Activated naive CD4-positive, alpha-beta T cell treated with anti-CD3 and anti-CD28 coated beads for 36 hours (primary cell): ENCODE data around the gene RNGTT. TPM values are rescaled to one million over a fixed set of nuclear protein-coding genes. Genes with fewer than 3 reads are reported as not detected.
"Not testable (repeated sequence)": the region's sequence is repeated elsewhere in the genome, so short reads cannot be mapped to it uniquely, and the experiment has no call there.

ENCODE experiments used
- CTCF ChIA-PET: fragments of 350-600 bp; sonication (Branson Sonifier 250); formaldehyde crosslinking; loops from one replicate; lab custom pipeline; 2021; ENCODE audit warnings: antibody characterized with exemption; lab: Charles Lee
- DNase-seq: peaks from one replicate; pipeline ENCODE4 v3.0.0-alpha.2; 2020
- H3K27ac Mint-ChIP-seq: one replicate; pipeline ENCODE4 v1.8.0; 2021; ENCODE audit warnings: mild to moderate bottlenecking, mixed read lengths
- H3K27me3 Mint-ChIP-seq: one replicate; pipeline ENCODE4 v1.8.0; 2021; ENCODE audit warnings: low read depth, mixed read lengths
- H3K36me3 Mint-ChIP-seq: one replicate; pipeline ENCODE4 v1.8.0; 2021; ENCODE audit warnings: low read depth, mixed read lengths
- H3K4me1 Mint-ChIP-seq: one replicate; pipeline ENCODE4 v1.8.0; 2021; ENCODE audit warnings: low read depth, mixed read lengths
- H3K4me3 Mint-ChIP-seq: one replicate; pipeline ENCODE4 v1.8.0; 2021; ENCODE audit warnings: mild to moderate bottlenecking, moderate library complexity, mixed read lengths
- H3K9me3 Mint-ChIP-seq: one replicate; pipeline ENCODE4 v1.8.0; 2021; ENCODE audit warnings: mixed read lengths
- intact Hi-C: fragments of 100-400 bp; cut with micrococcal nuclease; formaldehyde crosslinking; loops from one replicate; pipeline ENCODE4 v1.15.1; 2023
- total RNA-seq, 2 experiments: library from RNA; stranded (reverse); gene quantifications; one replicate each; pipeline ENCODE4 v1.2.3, GENCODE V29; 2021

RNGTT gene
- total RNA-seq, 2 experiments from 2014 or later: 21.7 to 23.5 TPM

GRCh38 chr6:88920088-88920487 is 43.3 kb downstream of the RNGTT start:
- CTCF ChIA-PET: no interaction called here
- Mint-ChIP-seq H3K9me3 (no peaks in the 10 kb centered on the region), H3K27ac (no peak overlapping the region), H3K36me3 (peaks cover 23% of the 10 kb centered on the region), H3K4me3 (no peak overlapping the region), H3K4me1 (peaks cover 11% of the 10 kb centered on the region), H3K27me3 (no peaks in the 10 kb centered on the region)
- intact Hi-C loops: no loop called here
- no peak for DNase-seq

DNA sequence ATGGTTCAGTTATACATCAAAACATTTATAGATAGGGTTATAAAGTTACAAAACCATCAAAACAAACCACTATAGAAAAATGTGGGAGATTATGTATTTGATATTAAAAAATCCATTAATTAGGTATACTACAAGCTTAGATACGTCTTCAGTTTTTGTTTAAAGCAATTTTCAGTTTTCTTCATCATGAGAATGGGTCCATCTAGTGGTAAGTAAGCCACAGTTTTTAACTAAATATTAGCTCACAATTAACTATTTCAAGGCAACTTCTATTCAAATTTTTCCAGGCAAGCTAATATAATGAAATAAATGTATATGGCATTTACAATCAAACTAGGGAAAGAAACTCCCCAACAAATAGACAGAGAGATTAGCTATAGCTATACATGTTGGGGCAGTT is 44.4 kb downstream of the RNGTT start:
- Mint-ChIP-seq H3K36me3 (peaks cover 23% of the 10 kb centered on the region), H3K27ac (no peak overlapping the region), H3K9me3 (no peaks in the 10 kb centered on the region), H3K4me3 (no peak overlapping the region), H3K27me3 (no peaks in the 10 kb centered on the region), H3K4me1 (peaks cover 15% of the 10 kb centered on the region)
- DNase-seq: no peak
- intact Hi-C loops: no loop called here
- CTCF ChIA-PET: interaction anchor here (0.6 to 2.0 kb wide), 7 partner anchors 19 to 426 kb away, joined by 3 to 8 read pairs (median 4); no protein-coding TSS in a partner anchor

DNA sequence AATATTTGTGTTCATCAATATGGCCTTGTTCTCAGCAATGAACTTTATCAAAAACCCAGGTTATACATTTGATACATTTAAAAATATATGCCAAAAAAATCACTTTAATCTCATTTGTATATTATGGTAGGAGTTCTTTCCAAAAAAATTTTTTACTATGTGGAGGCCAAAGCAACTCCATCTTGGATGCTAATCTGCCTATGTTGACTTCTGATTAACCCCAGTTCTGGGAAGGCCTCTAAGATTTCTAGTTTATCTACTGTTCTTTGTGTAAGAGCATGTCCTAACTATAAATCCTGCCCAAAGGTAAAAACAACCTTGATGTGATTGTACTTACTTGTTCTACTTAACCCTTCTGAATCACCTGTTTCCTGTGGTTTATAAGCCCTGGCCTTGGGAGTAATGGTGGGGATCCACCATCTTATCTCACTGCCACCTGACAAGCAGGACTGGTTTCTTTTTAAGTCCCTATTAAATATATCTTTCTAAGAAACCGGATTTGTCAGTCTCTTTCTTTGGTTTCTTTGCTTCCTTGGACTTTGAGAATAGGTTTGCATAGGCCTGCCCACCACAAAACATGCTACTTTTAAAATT is 46.7 kb downstream of the RNGTT start:
- intact Hi-C loops: no loop called here
- no peak for DNase-seq
- H3K4me3 Mint-ChIP-seq: no peak overlapping the region
- peaks cover 28% of the 10 kb centered on the region for H3K4me1 Mint-ChIP-seq
- H3K27me3 Mint-ChIP-seq: no peaks in the 10 kb centered on the region
- H3K36me3 Mint-ChIP-seq: peaks cover 17% of the 10 kb centered on the region
- CTCF ChIA-PET: no interaction called here
- no peak overlapping the region for H3K27ac Mint-ChIP-seq
- no peaks in the 10 kb centered on the region for H3K9me3 Mint-ChIP-seq

DNA sequence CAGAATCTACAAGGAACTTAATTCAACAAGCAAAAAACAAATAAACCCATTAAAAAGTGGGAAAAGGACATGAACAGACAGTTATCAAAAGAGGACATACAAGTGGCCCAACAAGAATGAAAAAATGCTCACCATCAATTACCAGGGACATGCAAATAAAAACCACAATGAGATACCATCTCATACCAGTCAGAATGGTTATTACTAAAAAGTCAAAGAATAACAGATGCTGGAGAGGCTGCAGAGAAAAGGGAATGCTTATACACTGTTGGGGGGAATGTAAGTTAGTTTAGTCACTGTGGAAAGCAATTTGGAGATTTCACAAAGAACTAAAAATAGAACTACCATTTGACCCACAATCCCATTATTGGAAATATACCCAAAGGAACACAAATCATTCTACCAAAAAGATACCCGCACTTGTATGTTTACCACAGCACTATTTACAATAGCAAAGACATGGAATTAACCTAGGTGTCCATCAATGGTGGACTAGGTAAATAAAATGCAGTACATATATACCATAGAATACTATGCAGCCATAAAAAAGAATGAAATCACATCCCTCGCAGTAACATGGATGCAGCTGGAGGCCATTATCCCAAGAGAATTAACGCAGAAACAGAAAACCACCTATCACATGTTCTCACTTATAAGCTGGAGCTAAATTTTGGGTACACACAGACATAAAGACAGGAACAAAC is 48.4 kb downstream of the RNGTT start:
- Mint-ChIP-seq H3K36me3 (peaks cover 20% of the 10 kb centered on the region), H3K9me3 (no peaks in the 10 kb centered on the region), H3K27me3 (no peaks in the 10 kb centered on the region), H3K4me3 (no peak overlapping the region), H3K27ac (no peak overlapping the region), H3K4me1 (peaks cover 43% of the 10 kb centered on the region)
- intact Hi-C loops: no loop called here
- DNase-seq: no peak
- CTCF ChIA-PET: no interaction called here

GRCh38 chr6:88914180-88914579 is 49.2 kb downstream of the RNGTT start:
- Mint-ChIP-seq H3K36me3 (peaks cover 20% of the 10 kb centered on the region), H3K27ac (no peak overlapping the region), H3K4me3 (no peak overlapping the region), H3K27me3 (no peaks in the 10 kb centered on the region), H3K9me3 (no peaks in the 10 kb centered on the region), H3K4me1 (peaks cover 49% of the 10 kb centered on the region)
- DNase-seq: no peak
- CTCF ChIA-PET: no interaction called here
- intact Hi-C loops: no loop called here

- peaks cover 52% of the 10 kb centered on the region for H3K4me1 Mint-ChIP-seq
- intact Hi-C loops: no loop called here
- peaks cover 20% of the 10 kb centered on the region for H3K36me3 Mint-ChIP-seq
Measured at GRCh38 chr6:88913471-88913870, 49.9 kb downstream of the RNGTT start.

GRCh38 chr6:88910922-88911778 is 52.3 kb downstream of the RNGTT start:
- Mint-ChIP-seq H3K36me3 (peaks cover 23% of the 10 kb centered on the region), H3K27me3 (no peaks in the 10 kb centered on the region), H3K4me3 (no peak overlapping the region), H3K4me1 (peaks cover 45% of the 10 kb centered on the region), H3K27ac (no peak overlapping the region), H3K9me3 (no peaks in the 10 kb centered on the region)
- intact Hi-C loops: no loop called here
- CTCF ChIA-PET: no interaction called here
- no peak for DNase-seq

More at GRCh38 chr6:88913471-88913870, 49.9 kb downstream of the RNGTT start:
- Mint-ChIP-seq H3K27me3 (no peaks in the 10 kb centered on the region), H3K27ac (no peak overlapping the region), H3K9me3 (no peaks in the 10 kb centered on the region), H3K4me3 (no peak overlapping the region)
- CTCF ChIA-PET: no interaction called here
- no peak for DNase-seq

DNA sequence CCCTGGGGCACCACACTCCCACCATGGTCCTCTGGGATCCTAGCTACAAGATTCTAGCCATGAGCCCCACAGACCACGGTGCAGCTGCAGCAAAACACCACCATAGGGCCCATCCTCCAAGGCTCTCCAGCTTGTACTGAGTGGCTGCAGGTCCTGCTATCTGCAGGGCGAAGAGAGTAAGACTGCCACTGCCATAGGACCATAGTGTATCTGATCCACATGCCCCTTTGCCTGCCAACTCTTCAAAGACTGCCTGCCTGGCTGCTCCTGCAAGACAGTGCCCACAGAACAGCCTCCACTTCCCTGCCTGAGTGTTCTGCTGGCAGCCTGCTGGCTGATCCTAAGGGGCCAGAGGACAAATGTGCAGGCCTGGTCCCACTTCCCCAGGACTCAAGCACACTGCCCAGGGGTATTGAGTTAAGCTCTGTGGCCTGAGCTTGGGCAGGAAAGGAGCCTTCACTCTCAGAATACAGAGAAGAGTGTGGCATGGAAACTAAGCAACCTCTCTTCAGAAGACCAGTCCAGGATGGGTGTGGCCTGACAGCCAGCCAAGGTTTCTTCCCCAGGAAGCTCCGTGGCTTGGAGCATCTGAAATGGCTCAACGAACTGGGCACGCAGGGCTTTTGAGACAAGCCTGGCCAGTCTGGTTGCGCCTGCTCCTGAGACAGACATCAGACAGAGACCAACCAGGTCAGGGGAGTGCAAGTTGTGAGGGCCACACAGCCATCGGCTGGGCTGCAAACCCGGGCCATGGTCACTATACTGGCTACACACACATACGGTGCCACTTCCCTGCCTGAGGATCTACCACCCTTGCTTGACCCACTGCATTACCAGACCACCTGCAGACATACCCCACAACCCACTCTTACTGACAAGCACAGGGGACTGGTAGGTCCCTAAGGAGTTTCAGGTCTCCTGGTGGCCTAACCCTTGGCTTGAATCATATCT is 54.5 kb downstream of the RNGTT start:
- H3K27ac Mint-ChIP-seq: no peak overlapping the region
- no peaks in the 10 kb centered on the region for H3K9me3 Mint-ChIP-seq
- CTCF ChIA-PET: no interaction called here
- no peak overlapping the region for H3K4me3 Mint-ChIP-seq
- H3K4me1 Mint-ChIP-seq: peaks cover 41% of the 10 kb centered on the region
- no peak for DNase-seq
- peaks cover 28% of the 10 kb centered on the region for H3K36me3 Mint-ChIP-seq
- intact Hi-C loops: no loop called here
- no peaks in the 10 kb centered on the region for H3K27me3 Mint-ChIP-seq

DNA sequence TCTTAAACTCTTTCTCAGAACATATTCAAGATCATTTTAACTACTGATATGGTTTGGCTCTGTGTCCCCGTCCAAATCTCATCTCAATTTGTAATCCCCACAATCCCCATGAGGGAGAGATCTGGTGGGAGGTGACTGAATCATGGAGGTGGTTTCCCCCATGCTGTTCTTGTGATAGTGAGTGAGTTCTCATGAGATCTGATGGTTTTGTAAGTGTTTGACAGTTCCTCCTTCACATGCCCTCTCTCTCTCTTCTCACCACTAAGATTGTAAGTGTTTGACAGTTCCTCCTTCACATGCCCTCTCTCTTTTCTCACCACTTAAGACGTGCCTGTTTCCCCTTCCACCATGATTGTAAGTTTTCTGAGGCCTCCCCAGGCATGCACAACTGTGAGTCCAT is 56.3 kb downstream of the RNGTT start:
- H3K4me3 Mint-ChIP-seq, H3K27me3 Mint-ChIP-seq, H3K27ac Mint-ChIP-seq, DNase-seq, intact Hi-C loops, H3K9me3 Mint-ChIP-seq: not testable (repeated sequence)
- peaks cover 29% of the 10 kb centered on the region for H3K36me3 Mint-ChIP-seq
- CTCF ChIA-PET: interaction anchor here (0.8 kb wide), 1 partner anchor 36 kb away, joined by 4 read pairs; no protein-coding TSS in a partner anchor
- H3K4me1 Mint-ChIP-seq: peaks cover 27% of the 10 kb centered on the region

- Mint-ChIP-seq H3K27ac (no peak overlapping the region), H3K36me3 (peaks cover 24% of the 10 kb centered on the region), H3K9me3 (peaks cover 2% of the 10 kb centered on the region), H3K27me3 (no peaks in the 10 kb centered on the region), H3K4me1 (no peaks in the 10 kb centered on the region), H3K4me3 (no peak overlapping the region)
- no peak for DNase-seq
- CTCF ChIA-PET: interaction anchor here (0.5 to 2.1 kb wide), 8 partner anchors 8 to 1644 kb away, joined by 3 to 8 read pairs (median 4); no protein-coding TSS in a partner anchor
- intact Hi-C loops: no loop called here
Measured at GRCh38 chr6:88899569-88900316, 63.7 kb downstream of the RNGTT start.

- Mint-ChIP-seq H3K4me3 (no peak overlapping the region), H3K4me1 (peaks cover 4% of the 10 kb centered on the region), H3K27me3 (no peaks in the 10 kb centered on the region), H3K9me3 (no peaks in the 10 kb centered on the region), H3K36me3 (peaks cover 5% of the 10 kb centered on the region), H3K27ac (no peak overlapping the region)
- intact Hi-C loops: no loop called here
- DNase-seq: no peak
- CTCF ChIA-PET: no interaction called here
Measured at GRCh38 chr6:88895911-88896310, 67.5 kb downstream of the RNGTT start.
